ENCODE data around the gene SH2D4B.

The SH2D4B gene

DNA sequence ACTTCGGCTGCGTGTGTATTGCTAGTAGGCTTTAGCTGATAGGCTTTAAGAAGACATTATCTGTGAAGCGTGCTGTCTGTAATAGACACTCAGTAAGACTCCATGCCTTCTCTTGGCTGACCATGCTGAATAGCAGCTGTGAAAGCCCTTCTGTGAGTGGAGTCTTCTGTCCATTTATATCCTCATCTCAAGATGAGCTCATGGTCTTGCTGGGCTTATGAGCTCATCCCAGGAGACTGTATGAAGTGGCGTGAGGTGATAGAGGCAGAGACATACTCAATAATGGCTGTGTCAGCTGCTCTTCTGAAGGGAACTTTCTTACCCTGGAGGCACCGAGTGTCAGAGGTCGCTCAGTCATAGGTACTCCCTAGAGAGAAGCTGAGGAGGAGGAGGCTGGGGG is 111.5 kb downstream of the SH2D4B start:
- DNase-seq: no peak

DNA sequence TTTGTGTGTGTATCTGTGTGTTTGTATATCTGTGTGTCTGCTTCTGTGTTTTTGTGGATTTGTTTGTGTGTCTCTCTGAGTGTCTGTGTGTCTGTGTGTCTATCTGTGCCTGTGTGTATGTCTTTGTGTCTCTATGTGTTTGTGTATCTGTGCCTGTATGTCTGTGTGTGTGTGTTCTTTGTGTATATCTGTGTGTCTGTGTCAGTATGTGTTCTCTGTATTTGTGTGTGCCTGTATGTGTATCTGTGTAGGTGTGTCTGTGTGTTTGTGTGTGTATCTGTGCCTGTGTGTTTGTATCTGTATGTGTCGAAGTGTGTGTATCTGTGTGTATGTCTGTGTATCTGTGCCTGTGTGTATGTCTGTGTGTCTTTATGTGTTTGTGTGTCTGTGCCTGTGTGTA is 118.2 kb downstream of the SH2D4B start:
- DNase-seq: no peak

GRCh38 chr10:80658068-80658467 is 120.4 kb downstream of the SH2D4B start:
- no peak for DNase-seq

- DNase-seq: no peak
Measured at GRCh38 chr10:80659289-80659688, 121.6 kb downstream of the SH2D4B start.

GRCh38 chr10:80660266-80660665 is 122.6 kb downstream of the SH2D4B start:
- no peak for DNase-seq

- peak; percentile 1 for DNase-seq
Measured at GRCh38 chr10:80660736-80661135, 123.0 kb downstream of the SH2D4B start.

DNA sequence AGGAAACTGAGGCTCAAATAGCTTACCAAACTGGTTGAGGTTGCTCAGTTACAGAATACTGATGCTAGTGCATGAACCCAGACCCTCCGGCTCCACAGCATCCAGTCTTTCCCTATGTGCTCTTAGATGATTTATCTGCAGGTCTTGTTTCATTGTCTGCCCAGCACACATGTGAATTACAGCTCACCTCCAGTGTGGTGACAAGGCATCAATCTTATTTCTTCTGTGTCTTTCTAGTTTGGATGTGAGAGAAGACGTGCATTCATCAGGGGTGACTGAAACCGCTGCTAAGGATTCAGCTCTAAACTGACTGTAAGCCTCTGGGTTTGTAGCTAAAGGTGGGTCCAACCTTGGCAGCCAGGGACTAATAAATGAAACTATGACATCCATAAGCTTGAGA is 123.8 kb downstream of the SH2D4B start:
- no peak for DNase-seq

DNA sequence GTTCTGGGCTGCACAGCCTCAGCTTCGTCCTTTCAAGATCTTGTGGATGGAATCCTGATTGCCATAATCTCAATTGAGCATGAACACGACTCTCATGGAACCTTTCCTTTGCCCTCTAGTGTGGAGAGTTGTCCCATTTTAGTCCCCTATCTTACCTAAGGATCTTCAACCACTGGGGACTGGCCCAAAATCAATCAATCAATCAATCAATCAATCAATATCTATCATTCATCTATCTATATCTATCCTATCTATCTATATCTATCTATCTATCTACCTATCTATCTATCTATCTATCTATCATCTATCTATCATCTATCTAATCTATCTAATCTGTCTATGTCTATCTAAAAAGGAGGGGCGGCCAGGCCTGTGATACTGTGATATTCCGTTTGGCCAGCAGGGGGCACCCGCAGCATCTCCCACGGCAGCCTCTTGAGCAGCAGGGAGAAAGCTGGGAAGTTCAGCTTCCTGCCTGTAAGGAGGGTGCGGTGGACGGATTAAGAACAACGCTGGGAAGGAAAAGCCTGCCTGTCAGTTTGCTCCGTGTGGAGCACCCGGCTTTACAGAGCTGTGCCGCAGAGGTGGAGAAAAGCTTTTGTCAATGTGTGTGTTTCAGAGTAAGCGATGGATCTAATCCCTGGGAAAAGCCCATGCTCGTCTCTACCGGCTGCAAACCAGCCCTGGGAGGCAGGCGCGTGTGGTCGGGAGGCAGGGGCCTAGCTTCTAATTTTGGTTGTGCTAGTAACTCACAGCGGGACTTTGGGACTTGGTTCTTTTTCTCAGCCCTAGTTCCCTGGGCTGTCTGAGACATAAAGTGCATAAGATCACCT is 124.9 kb downstream of the SH2D4B start:
- peak; percentile 2 for DNase-seq

DNA sequence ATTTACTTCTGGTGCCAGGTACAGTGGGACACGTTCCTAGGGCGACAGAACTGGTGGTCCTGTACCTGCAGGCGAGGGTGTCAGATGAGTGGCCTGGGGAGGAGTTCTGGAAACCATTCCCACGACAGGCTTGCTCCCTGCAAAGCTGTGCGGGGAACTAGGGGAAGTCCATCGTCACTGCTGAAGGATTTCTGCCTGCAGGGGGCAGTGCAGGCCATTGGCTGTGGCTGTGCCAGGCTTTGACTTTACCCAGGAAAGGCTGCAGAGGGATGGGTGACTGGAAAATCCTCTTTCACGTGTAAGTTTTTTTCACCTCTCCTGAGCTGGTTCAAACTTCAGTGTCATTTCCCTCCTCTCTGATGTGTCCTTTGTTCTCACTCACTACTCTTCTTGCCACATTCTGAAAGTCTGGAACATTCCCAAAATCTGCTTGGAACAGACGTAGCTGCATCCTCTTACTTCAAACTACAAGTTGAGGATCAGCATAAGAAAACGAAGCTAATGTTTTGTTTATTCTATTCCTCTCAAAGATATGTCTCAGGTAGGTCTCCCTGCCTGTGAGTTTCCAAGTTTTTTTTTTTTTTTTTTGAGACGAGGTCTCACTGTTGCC is 126.5 kb downstream of the SH2D4B start:
- DNase-seq: no peak

DNA sequence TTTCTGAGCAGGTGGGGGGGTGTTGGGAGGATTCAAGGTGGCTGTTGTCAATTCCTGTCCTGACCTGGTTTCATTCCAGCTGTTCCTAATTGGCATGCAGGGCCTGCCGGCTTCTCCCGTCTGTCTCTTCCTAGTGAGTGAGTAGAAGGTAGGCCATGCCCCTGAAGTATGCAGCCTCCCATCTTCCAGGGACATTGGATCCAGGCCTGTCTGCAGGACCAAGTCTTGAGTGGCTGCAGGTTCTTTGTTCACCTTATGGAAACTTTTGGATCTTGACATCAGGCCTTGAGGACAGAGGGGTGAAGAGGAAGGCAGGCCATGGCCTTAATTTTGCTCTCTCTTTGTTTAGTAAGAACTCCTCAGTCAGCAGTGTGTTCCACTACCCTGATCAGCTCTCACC is 131.8 kb downstream of the SH2D4B start:
- DNase-seq: no peak

DNA sequence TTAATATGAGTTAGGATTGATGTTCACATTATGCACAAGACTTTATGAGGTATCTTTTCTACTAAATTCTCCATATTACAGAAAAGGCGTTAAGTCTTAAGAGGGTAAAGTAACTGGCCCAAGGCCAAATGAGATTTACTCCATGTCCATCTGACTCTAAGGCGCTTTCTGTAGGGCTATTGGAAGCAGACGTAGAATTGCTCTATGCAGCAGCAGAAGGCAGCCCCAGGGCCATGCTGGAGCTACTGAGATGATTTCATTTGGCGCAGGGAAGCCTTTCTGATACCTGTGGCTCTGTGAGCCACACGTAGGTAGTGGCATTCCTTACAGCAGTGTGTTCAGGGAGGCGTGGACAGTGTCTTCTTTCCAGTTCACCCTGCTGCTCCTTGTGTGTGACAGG is 133.1 kb downstream of the SH2D4B start:
- no peak for DNase-seq

DNA sequence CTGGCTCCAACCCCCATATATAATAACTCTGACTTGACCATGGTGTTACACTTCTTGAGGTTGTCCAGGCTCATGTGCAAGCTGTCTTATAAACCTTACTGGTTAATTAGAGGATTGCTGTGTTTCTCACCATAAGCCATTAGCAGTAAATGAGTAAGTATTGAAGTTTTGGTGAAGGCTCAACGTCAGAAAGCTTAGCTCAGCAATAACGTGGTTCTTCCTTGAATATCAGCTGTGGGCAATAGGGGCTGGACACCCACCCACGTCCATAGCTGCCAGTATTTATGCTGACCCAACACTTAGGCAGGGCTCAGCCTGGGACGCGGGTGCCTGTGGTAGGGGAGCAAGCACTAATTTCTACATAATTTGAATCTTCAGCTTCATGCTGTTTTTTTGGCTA is 134.1 kb downstream of the SH2D4B start:
- no peak for DNase-seq

- no peak for DNase-seq
Measured at GRCh38 chr10:80672613-80673012, 134.9 kb downstream of the SH2D4B start.

DNA sequence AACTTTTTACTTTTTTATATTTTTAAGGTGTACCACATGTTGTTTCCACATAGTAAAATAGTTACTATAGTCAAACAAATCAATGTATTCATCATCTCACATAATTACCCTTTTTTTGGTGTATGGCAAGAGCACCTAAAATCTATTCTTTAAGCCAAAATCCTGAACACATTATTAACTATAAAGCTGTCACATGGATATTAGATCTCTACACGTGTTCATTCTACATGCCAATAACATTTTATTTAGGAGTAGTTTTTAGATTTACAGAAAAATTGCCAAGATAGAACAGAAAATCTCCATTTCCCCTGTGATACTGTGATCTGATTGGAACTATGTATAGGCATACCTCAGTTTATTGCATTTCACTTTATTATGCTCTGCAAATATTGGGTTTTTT is 137.1 kb downstream of the SH2D4B start:
- DNase-seq: no peak

DNA sequence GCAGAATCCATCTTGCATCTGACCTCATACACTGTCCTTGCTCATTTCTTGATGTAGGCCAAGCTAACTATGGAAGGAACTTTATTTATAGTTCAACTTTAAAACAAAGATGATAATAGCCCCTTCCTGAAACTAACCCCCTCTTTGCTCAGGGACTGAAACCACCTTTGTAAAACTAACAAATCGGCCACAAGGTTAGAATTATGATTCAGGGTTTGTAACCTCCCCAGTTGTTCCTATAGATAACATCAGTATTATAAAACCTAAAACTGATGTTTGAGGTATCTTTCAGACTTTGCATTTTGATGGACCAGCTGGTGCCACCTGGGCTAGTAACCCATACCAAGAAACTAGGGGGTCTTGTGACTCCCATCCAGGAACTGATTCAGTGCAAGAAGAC is 143.4 kb downstream of the SH2D4B start:
- no peak for DNase-seq

DNA sequence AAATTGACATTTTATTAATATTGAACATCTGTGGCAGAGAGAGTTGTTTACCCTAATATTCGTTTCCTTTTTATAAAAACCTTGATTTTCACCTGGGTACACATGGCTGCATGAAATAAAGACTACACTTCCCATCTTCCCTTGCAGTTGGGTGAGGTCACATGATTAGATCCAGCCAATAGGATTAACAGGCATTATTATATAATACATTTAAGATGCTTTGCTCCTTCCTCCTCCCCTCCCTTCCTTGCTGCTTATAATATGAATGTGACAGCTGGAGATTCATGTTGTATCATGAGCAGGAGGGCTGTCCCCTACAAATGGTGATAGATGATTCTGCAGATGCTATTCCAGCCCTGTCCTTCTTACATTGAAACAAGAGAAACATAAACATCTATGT is 146.6 kb downstream of the SH2D4B start:
- DNase-seq: no peak

DNA sequence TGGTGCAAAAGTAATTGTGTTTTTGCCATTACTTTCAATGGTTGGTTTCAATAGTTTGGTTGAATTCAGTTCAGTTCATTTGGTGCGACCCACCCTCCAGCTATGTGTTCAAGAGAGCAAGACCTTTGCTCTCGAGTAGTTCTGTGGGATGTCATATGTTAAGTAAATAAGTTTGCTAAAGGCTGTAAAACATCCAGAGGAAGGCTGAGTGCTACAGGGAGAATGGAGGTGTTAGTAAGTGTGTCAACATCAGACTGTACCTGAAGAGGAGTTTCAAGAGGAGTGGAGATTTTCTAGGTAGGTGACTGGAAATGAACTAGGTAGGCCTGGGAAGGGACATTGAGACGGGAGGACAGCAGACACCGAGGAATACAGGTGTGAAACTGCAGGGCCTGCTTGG is 147.7 kb downstream of the SH2D4B start:
- DNase-seq: no peak

- DNase-seq: no peak
Measured at GRCh38 chr10:80686734-80687475, 149.2 kb downstream of the SH2D4B start.

- DNase-seq: no peak
Measured at GRCh38 chr10:80687476-80687789, 149.7 kb downstream of the SH2D4B start.

- no peak for DNase-seq
Measured at GRCh38 chr10:80690434-80690833, 152.7 kb downstream of the SH2D4B start.

- DNase-seq: no peak
Measured at GRCh38 chr10:80691441-80691840, 153.7 kb downstream of the SH2D4B start.

DNA sequence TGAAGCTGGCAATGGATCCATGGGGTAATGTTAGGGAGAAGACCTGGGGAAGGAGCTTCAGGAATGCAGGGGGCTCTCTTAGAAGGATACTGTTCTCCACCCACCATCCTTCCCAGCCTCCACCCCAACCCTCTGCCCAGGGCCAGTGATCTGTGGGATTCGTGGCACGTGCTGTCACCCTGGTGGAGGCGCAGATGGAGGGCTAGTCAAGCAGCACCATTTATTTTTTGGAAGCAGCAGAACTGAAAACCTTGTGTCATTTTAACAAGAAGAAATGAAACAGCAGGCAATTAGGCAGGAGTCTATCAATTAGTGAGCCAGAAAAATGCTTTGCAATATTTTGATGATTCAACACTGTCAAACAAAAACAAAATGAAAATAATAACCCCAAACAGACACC is 155.9 kb downstream of the SH2D4B start:
- no peak for DNase-seq

DNA sequence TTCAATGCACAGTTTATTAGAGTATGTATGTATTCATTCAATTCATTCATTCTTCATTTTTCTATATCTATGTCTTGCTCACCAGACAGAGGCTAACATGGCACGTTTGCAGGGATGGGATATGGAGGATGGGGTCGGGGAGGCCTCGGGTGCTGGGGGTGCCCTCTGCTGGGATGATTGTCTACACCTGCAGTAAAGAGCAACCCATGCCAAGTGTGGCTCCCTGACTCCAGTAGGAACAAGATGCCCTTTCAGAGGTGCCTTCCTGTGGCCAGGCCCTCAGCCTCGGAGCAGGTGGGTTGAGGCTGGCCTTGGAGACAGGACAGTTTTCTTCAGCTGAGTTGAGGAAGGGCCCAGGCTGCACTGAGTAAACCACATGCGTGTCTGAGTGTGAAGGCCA is 157.2 kb downstream of the SH2D4B start:
- DNase-seq: no peak

Measured in GF-D8 (cell line).